GM12872 (cell line): ENCODE measurements around the gene RPRD1B.

Source experiments
- TF ChIP-seq, protein P1 (sequence below): IDR thresholded peaks from 3 replicates; pipeline ENCODE4 v1.5.1; 2011; ENCODE audit warnings: low read depth, mild to moderate bottlenecking, low read length, moderate library complexity; ENCODE audit not compliant: insufficient read depth

The RPRD1B gene

DNA sequence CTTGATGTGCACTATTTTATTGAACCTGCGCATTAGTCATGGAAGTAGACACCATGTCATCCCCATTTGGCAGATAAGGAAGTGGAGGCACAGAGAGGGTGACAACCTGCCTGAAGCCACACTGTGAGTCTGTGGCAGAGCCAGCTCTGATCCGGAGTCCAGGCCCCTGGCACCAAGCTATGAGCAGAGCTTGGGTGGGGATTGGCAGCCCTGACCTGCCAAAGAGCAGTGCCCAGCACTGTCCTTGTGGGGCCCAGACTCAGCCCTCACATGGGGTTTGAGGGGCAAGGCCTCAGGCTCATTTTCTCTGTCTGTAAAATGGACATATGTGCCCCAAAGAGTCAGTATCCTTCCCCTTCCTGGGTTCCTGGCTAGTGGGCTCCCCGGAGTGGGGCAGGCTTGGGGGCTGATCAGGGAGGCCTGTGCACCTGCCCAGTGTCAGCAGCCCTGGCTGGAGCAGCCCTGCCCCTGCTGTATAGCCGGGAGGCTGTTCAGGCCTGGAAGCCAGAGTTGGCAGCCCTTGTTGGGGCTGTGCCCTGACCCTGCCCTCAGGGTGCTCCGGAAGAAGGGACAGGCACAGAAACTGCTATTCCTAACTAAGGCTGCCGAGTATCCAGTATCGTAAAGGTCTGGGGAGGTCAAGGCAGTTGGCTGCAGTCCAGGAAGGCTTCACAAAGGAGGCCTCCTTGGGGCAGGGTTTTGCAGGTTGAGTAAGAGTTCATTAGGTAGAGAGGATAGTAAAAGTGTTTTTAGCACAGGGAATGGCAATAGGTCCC is 92.8 kb downstream of the RPRD1B start:
- TF ChIP-seq, protein P1, sequence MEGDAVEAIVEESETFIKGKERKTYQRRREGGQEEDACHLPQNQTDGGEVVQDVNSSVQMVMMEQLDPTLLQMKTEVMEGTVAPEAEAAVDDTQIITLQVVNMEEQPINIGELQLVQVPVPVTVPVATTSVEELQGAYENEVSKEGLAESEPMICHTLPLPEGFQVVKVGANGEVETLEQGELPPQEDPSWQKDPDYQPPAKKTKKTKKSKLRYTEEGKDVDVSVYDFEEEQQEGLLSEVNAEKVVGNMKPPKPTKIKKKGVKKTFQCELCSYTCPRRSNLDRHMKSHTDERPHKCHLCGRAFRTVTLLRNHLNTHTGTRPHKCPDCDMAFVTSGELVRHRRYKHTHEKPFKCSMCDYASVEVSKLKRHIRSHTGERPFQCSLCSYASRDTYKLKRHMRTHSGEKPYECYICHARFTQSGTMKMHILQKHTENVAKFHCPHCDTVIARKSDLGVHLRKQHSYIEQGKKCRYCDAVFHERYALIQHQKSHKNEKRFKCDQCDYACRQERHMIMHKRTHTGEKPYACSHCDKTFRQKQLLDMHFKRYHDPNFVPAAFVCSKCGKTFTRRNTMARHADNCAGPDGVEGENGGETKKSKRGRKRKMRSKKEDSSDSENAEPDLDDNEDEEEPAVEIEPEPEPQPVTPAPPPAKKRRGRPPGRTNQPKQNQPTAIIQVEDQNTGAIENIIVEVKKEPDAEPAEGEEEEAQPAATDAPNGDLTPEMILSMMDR = no peak

DNA sequence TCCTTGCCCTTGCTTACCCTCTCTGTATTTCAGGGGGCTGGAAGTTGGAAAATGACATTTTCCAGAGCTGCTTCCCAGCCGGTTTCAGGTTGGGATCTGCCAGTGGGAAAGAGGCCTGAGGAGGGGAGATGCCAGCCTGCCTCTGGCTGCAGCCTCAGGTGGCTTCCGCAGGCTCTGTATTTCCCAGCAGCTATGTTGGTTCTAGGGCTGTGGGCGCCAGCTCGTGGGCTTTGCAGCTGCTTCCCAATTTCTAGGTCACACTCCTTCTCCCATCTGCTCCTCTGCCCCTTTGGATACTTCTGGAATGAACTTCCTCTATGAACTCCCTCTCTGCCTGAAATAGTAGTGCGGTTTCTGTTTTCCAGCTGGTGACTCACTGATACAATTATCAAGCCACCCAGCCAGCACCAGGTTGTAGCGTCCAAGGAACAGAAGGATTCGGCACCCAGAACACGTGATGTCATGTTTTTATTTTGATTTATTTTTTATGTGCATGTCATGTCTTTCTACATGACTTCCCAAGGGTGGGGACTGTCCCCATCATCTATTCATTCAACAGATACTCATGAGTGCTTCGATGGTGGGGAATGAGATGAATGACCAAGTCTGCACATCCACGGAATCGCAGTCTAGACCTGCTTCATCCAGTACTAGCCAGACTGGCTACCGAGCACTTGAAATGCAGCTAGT is 93.5 kb downstream of the RPRD1B start:
- TF ChIP-seq, protein P1 = no peak

DNA sequence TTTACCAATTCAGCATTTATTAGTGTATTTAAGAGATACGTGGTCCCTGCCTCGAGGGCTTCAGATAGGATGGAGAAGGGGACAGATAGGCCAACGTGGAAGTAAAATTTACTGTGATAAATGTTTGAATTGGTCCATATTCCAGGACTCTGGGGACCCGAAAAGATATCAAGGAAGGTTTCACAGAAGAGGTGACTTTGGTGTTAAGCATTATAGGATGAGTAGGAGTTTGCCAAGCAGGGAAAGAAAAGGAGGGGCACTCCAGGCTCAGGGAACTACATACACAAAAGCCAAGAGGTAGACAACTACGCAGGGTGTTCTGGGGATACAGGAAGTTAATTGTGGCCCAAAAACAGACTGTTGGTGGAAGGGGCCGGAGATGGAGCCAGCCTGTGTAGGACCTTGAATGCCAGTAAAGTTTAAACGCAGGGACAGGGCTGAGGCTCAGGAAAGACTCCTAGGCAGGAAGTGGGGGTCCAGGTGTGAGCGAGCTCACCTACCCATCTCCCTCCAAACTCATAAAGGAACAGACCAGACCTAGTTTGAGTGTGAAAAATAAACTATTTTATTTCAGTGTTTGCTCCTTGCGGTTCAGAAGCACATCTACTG is 94.5 kb downstream of the RPRD1B start:
- TF ChIP-seq, protein P1 = no peak

DNA sequence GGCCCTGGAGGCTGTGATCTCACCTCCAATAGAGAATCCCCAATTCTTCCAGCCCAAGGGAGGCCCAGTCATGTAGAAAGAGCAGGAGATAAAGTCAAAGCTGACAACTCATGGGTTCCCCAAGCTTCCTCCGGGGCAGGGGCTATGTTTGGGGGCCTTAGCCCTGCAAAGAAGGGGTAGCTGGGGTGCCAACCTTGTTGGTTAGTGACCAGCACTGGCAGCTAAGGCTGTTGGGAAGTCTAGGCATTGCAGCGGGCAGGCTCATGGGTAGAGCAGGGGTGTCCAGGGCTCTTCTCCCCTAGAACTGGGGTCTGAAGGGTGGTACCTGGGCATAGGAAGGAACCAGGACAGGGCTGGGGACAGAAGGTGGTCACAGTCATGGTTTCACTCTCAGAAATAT is 95.1 kb downstream of the RPRD1B start:
- TF ChIP-seq, protein P1 = no peak

DNA sequence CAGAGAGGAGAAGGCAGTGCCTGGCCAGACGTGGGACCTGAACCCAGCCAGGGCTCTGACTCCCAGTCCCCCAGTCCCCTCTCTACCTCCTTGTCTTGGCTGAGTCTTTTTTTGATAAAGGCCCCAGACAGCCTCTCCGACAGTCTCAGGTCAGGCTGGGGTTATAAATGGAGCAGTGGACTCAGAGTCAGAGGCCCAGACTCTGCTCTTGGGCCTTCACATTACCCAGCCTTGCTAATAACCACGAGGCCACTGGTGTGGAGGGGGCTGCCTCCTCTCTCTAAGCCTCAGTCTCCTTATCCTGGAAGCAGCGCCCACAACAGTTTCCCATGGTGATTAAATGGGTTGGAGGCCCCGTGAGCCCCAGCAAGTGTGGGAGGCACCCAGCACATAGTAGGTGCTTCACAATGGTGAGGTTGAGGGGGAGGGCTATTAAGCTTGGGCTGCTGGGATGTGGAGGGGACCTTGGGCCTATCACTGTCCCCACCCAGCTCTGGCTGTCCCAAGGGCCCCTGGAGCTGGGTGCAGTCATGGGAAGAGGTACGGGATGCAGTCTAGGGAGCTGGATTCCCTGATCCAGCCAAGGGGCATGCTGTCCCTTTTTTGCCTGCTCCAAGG is 95.8 kb downstream of the RPRD1B start:
- TF ChIP-seq, protein P1 = no peak

DNA sequence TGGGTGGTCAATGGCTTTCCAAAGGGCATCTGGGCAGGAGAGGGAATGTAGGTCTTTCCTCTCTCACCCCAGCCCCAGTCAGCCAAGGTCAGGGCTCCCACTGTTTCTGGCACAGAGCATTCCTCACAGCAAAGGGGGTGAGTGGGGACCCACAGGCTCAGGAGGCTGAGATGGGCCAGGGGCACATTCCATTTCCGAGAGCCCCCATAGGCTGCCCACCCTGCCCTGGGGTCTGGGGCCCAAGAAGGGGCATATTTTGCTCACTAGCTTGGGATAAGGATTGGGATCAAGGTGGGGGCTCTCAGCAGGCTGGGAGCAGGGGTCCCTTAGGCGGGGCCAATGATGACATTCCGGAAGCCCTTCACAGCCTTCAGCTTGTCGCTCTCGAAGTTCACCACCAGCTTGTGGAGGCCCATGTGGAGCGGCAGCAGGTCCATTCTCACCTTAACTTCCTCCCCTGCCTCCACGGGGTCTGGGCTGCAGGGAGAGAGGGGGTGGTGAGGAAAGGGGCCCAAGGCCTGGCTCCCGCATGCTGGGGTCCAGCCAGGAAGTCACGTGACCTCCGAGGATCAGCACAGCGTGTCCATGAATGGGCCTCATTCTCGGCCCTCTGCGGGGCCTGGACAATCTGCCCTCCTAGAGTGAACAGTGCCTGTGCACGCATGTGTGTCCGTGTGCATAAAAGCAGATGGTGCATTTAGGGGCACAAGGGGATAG is 96.5 kb downstream of the RPRD1B start:
- TF ChIP-seq, protein P1 = no peak
